Upper lobe of right lung (tissue), 1 donor: Measurements from ENCODE around the gene CPT2. TPM values are rescaled to one million over a fixed set of nuclear protein-coding genes. Genes with fewer than 3 reads are reported as not detected.

Experiments used
- ATAC-seq: fragments of 200-7000 bp; cut with Tn5 transposase; one replicate; pipeline ENCODE4 v1.9.1; 2020; ENCODE audit warnings: mild to moderate bottlenecking, moderate library complexity
- DNase-seq: peaks from one replicate; pipeline ENCODE4 v3.0.0-alpha.2; 2020
- H3K27ac ChIP-seq: fragments of 200-600 bp; one replicate; pipeline ENCODE4 v1.8.0; 2022
- H3K27me3 ChIP-seq: fragments of 200-600 bp; one replicate; pipeline ENCODE4 v1.8.0; 2022; ENCODE audit warnings: mild to moderate bottlenecking
- H3K36me3 ChIP-seq: fragments of 200-600 bp; one replicate; pipeline ENCODE4 v1.8.0; 2022
- H3K4me1 ChIP-seq: fragments of 200-600 bp; one replicate; pipeline ENCODE4 v1.8.0; 2022
- H3K4me3 ChIP-seq: fragments of 200-600 bp; one replicate; pipeline ENCODE4 v1.8.0; 2022; ENCODE audit warnings: mild to moderate bottlenecking
- H3K9me3 ChIP-seq: fragments of 200-600 bp; one replicate; pipeline ENCODE4 v1.8.0; 2022
- CTCF ChIP-seq: fragments of 200-600 bp; IDR thresholded peaks from one replicate; pipeline ENCODE4 v1.8.0; 2022; ENCODE audit warnings: antibody characterized with exemption
- intact Hi-C: fragments of 100-400 bp; cut with DNase I; formaldehyde crosslinking; loops from one replicate; pipeline ENCODE4 v1.11.0; 2022
- total RNA-seq: library from RNA; stranded (reverse); fragmentation: NEBNext Ultra II Directional; extraction: Animal tissue kit (Norgen Biotek cat#: 25700); gene quantifications from one replicate; pipeline ENCODE4 v1.2.1, GENCODE V29; 2021
- donor health status: DM: no; HTN: yes; CAD: no; lungs with severe emphysema.

CPT2 gene
- total RNA-seq, 1 donor from 2014 or later: 24.1 TPM

GRCh38 chr1:53259932-53260331, 63.3 kb downstream of the CPT2 start:
- TF ChIP-seq CTCF: no peak
- Histone ChIP-seq H3K36me3 (peaks cover 4% of the 10 kb centered on the region), H3K27ac (no peak overlapping the region), H3K4me1 (no peaks in the 10 kb centered on the region), H3K27me3 (no peaks in the 10 kb centered on the region), H3K4me3 (no peak overlapping the region), H3K9me3 (no peaks in the 10 kb centered on the region)
- ATAC-seq (no peak), DNase-seq (no peak)
- intact Hi-C loops: no loop called here

GRCh38 chr1:53260631-53261247, 64.1 kb downstream of the CPT2 start:
- intact Hi-C loops: no loop called here
- no peaks in the 10 kb centered on the region for H3K4me1 ChIP-seq
- TF ChIP-seq CTCF: no peak

GRCh38 chr1:53262000-53262399, 65.4 kb downstream of the CPT2 start:
- Histone ChIP-seq H3K27me3 (no peaks in the 10 kb centered on the region), H3K4me3 (no peak overlapping the region), H3K36me3 (peaks cover 4% of the 10 kb centered on the region), H3K9me3 (no peaks in the 10 kb centered on the region), H3K4me1 (no peaks in the 10 kb centered on the region), H3K27ac (no peak overlapping the region)
- no peak for TF ChIP-seq CTCF
- intact Hi-C loops: no loop called here
- ATAC-seq (no peak), DNase-seq (no peak)

More at GRCh38 chr1:53260631-53261247, 64.1 kb downstream of the CPT2 start:
- Histone ChIP-seq H3K9me3 (no peaks in the 10 kb centered on the region), H3K27me3 (no peaks in the 10 kb centered on the region), H3K36me3 (peaks cover 4% of the 10 kb centered on the region), H3K27ac (no peak overlapping the region), H3K4me3 (no peak overlapping the region)
- ATAC-seq (no peak), DNase-seq (no peak)

Other genes starting within 250 kb of the CPT2 start
- gene PODN, start 134.6 kb upstream of the CPT2 start, total RNA-seq: 56.5 TPM
- gene SLC1A7, start 54.2 kb upstream of the CPT2 start, total RNA-seq: 0.26 TPM
- 58.0 TPM for gene CZIB, start 23.8 kb downstream of the CPT2 start, total RNA-seq
- gene MAGOH, start 41.7 kb downstream of the CPT2 start, total RNA-seq: 38.8 TPM
- 11.6 TPM for gene LRP8, start 131.2 kb downstream of the CPT2 start, total RNA-seq